BJ (cell line): ENCODE measurements around the gene TOGARAM1. TPM values are rescaled to one million over a fixed set of nuclear protein-coding genes. Genes with fewer than 3 reads are reported as not detected.
"Not testable (repeated sequence)": the region's sequence is repeated elsewhere in the genome, so short reads cannot be mapped to it uniquely, and the experiment has no call there.

Source experiments
- CTCF ChIA-PET: fragments of 350-600 bp; formaldehyde crosslinking; extraction: SDS; loops from one replicate; lab custom pipeline; 2021; ENCODE audit warnings: antibody characterized with exemption, inconsistent platforms; lab: Yijun Ruan, JAX
- POLR2A ChIA-PET: fragments of 300-600 bp; sonication (Branson Sonifier 250); formaldehyde crosslinking; extraction: SDS; loops from one replicate; lab custom pipeline; 2021; ENCODE audit warnings: antibody characterized with exemption; lab: Charles Lee
- DNase-seq: peaks from one replicate; pipeline ENCODE4 v3.0.0-alpha.2; 2011; ENCODE audit warnings: low read depth
- H3K27me3 ChIP-seq: 2 replicates; pipeline ENCODE4 v1.6.0; 2011; ENCODE audit warnings: low read length; ENCODE audit not compliant: control insufficient read depth, insufficient read depth
- H3K36me3 ChIP-seq: 2 replicates; pipeline ENCODE4 v1.5.1; 2011; ENCODE audit warnings: low read length; ENCODE audit not compliant: control insufficient read depth, insufficient read depth
- H3K4me3 ChIP-seq: 2 replicates; pipeline ENCODE4 v1.5.1; 2011; ENCODE audit warnings: low read depth, mild to moderate bottlenecking, control low read depth, low read length
- polyA plus RNA-seq: library from polyadenylated mRNA; depleted of rRNA; stranded (reverse); fragments of >200 nt; gene quantifications from 2 replicates; pipeline ENCODE4 v1.2.3, GENCODE V29; 2011
- TF ChIP-seq, protein P1 (sequence below): IDR thresholded peaks from 2 replicates; pipeline ENCODE4 v1.5.1; 2011; ENCODE audit warnings: low read depth, mild to moderate bottlenecking, control low read depth, inconsistent platforms, low read length, moderate library complexity; ENCODE audit not compliant: insufficient read depth

The TOGARAM1 gene
- polyA plus RNA-seq, 1 experiment = 5.4 TPM

DNA sequence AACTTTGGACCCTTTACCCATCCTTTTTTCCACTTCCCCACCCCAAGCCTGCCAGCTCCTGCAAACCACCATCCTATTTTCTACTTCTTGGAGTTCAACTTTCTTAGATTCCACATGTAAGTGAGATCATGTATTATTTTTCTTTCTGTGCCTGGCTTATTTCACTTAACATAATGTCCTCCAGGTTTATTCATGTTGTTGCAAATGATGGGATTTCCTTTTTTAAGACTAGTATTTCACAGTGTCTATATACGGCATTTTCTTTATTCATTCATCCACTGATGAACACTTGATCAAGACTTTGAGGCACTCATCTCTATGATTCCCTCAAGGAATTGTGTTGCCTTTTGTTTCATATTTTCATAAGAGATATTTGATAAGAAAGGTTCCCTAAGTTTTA is 116.3 kb downstream of the TOGARAM1 start:
- Histone ChIP-seq H3K27me3 (no peaks in the 10 kb centered on the region), H3K4me3 (no peak overlapping the region), H3K36me3 (no peaks in the 10 kb centered on the region)
- CTCF ChIA-PET = no interaction called here
- DNase-seq = no peak
- POLR2A ChIA-PET = no interaction called here
- TF ChIP-seq, protein P1, sequence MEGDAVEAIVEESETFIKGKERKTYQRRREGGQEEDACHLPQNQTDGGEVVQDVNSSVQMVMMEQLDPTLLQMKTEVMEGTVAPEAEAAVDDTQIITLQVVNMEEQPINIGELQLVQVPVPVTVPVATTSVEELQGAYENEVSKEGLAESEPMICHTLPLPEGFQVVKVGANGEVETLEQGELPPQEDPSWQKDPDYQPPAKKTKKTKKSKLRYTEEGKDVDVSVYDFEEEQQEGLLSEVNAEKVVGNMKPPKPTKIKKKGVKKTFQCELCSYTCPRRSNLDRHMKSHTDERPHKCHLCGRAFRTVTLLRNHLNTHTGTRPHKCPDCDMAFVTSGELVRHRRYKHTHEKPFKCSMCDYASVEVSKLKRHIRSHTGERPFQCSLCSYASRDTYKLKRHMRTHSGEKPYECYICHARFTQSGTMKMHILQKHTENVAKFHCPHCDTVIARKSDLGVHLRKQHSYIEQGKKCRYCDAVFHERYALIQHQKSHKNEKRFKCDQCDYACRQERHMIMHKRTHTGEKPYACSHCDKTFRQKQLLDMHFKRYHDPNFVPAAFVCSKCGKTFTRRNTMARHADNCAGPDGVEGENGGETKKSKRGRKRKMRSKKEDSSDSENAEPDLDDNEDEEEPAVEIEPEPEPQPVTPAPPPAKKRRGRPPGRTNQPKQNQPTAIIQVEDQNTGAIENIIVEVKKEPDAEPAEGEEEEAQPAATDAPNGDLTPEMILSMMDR = no peak

DNA sequence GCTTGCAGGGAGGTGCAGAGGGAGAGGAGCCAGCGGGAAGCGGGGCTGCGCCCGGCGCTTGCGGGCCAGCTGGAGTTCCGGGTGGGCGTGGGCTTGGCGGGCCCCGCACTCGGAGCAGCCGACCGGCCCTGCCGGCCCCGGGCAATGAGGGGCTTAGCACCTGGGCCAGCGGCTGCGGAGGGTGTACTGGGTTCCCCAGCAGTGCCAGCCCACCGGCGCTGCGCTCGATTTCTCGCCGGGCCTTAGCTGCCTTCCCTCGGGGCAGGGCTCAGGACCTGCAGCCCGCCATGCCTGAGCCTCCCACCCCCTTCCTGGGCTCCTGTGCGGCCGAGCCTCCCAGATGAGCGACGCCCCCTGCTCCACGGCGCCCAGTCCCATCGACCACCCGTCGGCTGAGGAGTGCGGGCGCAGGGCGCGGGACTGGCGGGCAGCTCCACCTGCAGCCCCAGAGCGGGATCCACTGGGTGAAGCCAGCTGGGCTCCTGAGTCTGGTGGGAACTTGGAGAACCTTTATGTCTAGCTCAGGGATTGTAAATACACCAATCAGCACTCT is 118.5 kb downstream of the TOGARAM1 start:
- POLR2A ChIA-PET, CTCF ChIA-PET, H3K27me3 ChIP-seq, H3K4me3 ChIP-seq, DNase-seq, H3K36me3 ChIP-seq: not testable (repeated sequence)

DNA sequence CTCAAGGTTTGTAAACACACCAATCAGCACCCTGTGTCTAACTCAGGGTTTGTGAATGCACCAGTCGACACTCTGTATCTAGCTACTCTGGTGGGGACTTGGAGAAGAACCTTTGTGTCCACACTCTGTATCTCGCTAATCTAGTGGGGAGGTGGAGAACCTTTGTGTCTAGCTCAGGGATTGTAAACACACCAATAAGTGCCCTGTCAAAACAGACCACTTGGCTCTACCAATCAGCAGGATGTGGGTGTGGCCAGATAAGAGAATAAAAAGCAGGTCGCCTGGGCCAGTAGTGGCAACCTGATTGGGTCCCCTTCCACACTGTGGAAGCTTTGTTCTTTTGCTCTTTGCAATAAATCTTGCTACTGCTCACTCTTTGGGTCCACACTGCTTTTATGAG is 119.1 kb downstream of the TOGARAM1 start:
- H3K27me3 ChIP-seq, H3K4me3 ChIP-seq, DNase-seq, H3K36me3 ChIP-seq, CTCF ChIA-PET, POLR2A ChIA-PET: not testable (repeated sequence)

DNA sequence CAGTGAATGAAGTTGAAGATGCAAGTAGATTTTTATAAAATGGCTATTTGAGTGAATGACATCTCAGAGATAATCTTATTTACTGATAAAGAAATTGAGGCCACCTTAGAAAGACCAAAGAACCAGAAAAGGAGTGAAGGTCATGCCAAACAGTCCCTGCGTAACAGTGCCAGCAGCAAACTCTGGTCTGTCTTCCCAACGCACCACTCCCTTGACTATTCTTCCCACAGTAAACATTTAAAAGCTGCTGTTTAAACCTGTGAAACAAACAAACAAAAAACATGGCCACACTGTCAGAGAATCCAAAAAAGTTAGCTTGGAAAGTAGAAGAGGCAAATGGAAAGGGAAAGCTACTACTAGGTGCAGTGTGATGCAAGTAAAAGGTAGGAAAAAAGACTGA is 120.4 kb downstream of the TOGARAM1 start:
- TF ChIP-seq, protein P1 = no peak
- Histone ChIP-seq H3K36me3 (no peaks in the 10 kb centered on the region), H3K27me3 (no peaks in the 10 kb centered on the region), H3K4me3 (no peak overlapping the region)
- POLR2A ChIA-PET = no interaction called here
- no peak for DNase-seq
- CTCF ChIA-PET = interaction anchor here (1.1 kb wide), 1 partner anchor 16 kb away, joined by 3 read pairs; no protein-coding TSS in a partner anchor

DNA sequence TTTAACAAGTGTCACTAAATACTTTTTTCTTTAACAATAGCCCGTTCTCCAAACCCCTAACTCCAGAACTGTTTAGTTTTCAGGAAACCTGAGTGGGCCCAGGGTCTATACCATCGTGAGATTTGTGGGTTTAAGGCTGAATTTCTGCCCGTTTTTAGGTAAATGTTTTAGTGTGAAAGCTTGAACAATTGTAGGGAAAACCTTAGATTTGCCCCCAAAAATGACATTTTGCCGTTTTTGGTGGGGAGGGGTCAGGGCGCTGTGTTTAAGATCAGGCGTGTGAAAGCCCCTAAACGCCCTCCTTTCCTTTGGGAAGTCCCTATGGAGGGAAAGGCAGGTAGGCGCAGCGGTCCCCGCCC is 121.6 kb downstream of the TOGARAM1 start:
- Histone ChIP-seq H3K4me3 (peak overlapping the region; percentile 70), H3K36me3 (no peaks in the 10 kb centered on the region), H3K27me3 (no peaks in the 10 kb centered on the region)
- no peak for DNase-seq
- ChIA-PET CTCF (interaction anchor here (1.1 kb wide), 1 partner anchor 17 kb away, joined by 3 read pairs; no protein-coding TSS in a partner anchor), POLR2A (no interaction called here)
- TF ChIP-seq, protein P1 = no peak

DNA sequence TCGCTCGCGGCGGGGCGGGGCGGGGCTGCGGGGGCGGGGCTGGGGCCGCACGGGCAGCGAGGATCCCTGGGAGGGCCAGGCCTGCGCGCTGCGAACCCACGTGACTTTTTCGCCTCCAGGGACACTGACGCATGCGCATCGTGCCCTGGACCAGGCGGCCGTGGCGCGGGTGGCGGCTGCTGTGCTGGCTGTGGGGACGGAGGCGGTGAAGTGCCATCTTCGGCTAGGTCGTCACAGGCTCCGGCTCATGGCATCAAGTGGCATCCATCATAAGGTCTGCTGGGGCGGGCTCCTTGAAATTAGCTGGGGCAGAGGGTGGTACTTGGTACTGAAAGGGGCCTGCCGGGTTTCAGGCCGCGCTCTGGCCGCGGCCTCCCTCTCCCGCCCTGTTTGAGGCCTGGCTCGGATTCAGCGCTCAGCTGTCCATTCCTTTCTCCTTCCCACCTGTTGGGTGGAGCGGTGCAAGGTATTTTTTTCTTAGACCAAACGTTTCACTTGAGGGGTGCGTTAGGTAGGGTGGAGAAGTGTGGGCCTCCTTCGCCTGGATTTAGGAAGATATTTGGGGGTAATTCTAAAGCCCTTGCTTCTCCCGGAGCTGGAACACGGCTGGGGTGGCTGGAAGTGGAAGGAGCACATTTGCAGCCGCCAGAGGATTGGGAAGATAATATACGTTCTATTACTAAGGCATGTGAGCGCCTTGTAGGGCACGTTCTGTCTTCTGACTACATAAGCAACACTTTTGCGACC is 122.2 kb downstream of the TOGARAM1 start, which contains the start of gene PRPF39:
TSS of gene PRPF39 (plus strand) at position 141 of the 747 bp plus-strand sequence. CDS start 11,124 bp downstream, outside the sequence.
- no peaks in the 10 kb centered on the region for H3K36me3 ChIP-seq
- ChIA-PET POLR2A (no interaction called here), CTCF (interaction anchor here (1.0 kb wide), 1 partner anchor 16 kb away, joined by 3 read pairs; no protein-coding TSS in a partner anchor)
- TF ChIP-seq, protein P1 = no peak
- peak within 1 kb of the TSS; percentile 70 for H3K4me3 ChIP-seq
- peak; percentile 35 for DNase-seq
- no peaks in the 10 kb centered on the region for H3K27me3 ChIP-seq
